CD4-positive, alpha-beta T cell treated with Interferon gamma for 1 hour (primary cell): ENCODE data around the gene CTNNA3.

Experiments used
- DNase-seq: peaks from one replicate; pipeline ENCODE4 v3.0.0-alpha.2; 2020

The CTNNA3 gene

DNA sequence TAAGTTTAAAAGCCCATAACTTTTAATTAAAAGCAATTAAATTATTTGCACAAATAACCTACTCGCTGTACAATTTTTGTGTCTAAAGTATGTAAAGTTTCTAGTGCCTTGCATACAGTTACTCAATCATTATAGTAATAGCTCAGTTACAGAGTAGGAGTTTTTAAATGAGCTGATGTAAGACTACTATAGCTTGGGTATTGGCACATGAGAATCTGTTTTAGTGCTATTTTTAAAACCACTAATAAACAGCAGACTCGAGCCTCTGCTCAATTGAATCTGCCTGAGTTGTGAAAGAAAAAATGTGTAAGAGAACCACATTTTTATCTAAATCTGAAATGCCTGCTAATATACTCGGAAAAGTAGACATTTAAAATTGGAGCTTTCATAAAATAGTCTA, 31.1 kb downstream of the CTNNA3 start:
- DNase-seq, result no peak

GRCh38 chr10:67663449-67664087, 32.4 kb downstream of the CTNNA3 start:
- no peak for DNase-seq

GRCh38 chr10:67662415-67662814, 33.6 kb downstream of the CTNNA3 start:
- DNase-seq, result no peak

DNA sequence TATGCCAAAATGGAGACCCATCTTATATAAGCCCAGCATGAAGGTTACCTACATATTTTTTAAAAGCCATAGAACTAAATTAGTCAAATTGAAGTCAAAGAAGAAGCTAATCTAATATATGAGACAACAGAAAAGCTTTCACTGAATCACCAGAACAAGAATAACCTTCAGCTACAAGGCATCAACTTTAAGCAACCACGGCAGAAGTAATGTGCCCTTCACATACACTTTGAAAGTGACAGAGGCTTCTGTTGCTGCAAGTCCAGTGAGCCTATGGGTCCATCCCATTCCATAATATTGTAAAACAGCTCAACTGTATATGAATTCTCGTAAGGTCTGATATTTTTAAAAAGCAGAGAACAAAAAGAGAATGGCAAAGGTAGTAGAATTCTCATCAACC, 36.5 kb downstream of the CTNNA3 start:
- no peak for DNase-seq

- DNase-seq, result no peak
These were observed 38.2 kb downstream of the CTNNA3 start for GRCh38 chr10:67657775-67658174.

GRCh38 chr10:67650558-67650957, 45.4 kb downstream of the CTNNA3 start:
- no peak for DNase-seq

DNA sequence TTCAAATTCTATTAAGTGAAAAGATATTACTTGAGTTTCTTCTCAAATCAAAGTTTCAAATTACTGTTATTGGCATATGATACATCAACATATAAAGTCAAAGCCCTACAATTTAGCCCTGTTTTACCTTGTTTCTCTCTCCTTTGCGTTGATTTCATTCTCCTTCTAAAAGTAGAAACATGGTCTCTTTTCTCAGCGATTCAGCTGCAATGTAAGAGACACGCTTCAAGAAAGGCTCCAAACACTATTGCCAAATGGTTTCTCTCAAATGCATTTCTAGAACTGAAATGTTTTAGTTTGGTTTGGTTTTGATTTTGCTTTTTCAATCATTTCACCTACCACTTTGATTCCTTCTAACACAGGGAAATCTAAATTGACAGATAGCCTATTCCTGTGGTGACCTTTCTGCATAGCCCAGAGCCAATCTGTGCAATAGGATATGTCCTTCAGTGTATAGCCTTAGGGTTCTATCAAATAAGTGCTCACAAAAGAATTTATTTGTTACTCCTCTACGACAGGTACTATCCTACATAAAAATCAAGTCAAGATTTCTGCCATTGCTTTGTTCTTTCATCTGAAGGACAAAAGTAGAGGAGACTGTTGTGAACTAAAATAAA, 47.3 kb downstream of the CTNNA3 start:
- no peak for DNase-seq

DNA sequence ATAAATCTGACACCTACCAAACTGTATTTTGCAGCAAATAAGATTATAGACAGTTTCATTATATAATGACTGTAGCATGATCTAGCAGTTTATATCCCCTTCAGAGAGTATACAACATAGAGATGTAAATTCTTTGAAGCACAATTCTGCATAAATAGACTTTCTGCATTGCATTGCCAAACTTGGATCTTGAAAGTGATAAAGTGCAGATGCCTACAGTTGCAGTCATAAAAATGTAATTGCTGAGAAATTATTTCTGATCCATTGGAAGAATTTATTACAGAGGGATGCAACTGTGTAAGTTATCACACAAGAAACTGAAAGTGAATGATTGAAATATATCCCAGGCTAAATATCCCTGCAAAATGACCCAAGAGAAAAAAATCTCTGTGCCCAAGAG, 65.1 kb downstream of the CTNNA3 start:
- DNase-seq, result no peak

DNA sequence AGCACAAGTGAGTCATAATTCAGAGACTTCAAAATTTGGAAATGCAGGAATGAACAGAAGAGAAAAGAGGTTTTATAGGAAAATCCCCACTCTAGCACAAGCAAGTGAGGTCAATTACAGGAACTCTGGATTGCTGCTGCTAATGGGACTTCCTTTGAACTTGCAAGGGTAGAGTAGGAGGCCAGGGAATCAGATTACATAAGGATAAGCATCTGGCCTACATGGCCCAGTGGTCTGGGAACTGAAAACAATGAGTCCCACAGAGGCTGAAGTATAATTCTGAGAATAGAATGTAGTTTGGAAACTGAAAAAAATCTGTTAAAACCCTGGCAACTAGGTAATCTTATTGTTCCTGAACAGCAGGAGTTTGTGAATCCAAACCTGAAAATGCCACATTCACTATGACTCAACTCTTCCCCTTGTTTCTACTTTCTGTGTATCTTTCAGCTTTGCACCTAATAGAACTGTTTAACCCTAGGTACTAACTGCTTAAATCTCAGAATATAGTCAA, 66.5 kb downstream of the CTNNA3 start:
- DNase-seq, result no peak

- no peak for DNase-seq
These were observed 73.0 kb downstream of the CTNNA3 start for GRCh38 chr10:67622984-67623383.

DNA sequence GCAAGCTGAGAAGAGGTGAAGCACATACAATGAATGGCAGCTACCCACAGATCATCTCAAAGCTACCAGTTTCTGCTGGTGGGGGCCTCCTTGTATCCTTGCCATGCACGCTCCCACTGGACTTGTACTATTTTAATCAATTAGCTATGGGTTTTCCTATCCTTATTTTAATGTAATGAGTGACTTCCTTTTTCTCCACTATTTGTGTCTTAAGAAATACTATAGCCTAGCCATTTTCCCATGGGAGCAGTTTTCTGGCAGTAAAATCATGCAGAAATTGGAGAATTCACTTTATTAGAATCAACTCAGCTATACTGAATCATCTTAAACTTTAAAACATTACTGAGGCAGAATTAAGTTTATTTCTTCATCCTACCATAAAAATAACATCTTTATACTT, 73.5 kb downstream of the CTNNA3 start:
- DNase-seq, result no peak

- DNase-seq, result no peak
These were observed 74.2 kb downstream of the CTNNA3 start for GRCh38 chr10:67621834-67622233.

DNA sequence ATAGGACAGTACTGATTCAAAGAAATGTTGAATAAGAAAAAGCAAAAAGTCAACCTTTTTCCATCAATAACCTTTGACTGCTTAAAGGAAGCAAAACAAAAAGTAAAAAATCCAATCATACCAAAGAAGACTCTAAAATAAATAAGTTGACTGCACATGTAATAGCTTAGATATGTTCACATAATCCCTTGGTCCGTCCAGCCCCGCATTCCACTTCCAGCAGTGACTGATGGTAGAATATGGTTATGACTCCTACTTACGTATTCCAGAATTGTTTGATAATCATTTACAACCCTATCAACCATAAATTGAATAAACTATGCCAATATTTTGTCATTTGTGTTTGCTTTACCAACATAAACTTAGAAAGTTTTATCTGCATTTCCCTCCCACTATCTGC, 77.9 kb downstream of the CTNNA3 start:
- no peak for DNase-seq

DNA sequence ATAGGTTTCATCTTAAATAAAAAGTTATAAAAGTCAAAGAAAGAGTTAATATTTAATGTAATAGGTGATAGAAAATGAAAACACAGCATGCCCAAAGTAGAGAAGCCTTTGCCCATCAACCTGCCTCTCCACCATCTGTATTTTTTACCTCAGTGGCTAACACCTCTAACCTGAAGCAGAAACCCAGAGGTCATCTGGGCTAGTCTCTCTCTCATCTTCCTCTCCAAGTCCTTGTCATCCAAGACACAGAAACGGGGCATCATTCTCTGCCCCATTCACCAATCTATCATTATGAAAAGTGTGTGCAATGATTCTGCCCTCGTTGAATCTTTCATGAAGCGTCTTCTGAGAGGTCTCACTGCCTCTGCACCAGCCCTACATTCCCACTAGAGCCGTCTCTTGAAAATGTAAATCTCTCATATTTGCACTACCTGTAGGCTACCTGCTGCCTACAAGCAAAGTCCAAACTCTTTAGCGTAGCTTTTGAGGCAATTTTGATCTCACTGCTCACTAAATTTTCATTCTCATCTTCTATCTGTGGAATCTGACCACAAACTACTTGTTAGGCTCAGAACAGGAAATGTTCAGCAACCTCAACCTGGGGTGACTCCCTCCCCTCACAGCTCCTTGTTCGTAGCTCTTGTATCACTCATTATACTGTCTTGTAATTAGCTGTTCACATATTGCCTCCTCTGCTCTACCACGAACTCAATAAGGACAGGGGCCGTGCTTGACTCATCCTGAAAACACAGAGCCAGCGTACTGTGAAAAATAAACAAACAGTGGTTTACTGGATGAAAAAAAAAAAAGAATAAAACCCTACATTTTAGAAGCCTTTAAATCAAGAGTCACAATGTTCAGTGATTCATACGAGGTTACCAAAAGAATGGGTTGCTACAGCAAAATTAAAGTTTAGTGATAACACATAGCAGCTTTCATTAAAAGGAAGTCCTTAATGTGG, 83.1 kb downstream of the CTNNA3 start:
- peak; percentile 33 for DNase-seq

DNA sequence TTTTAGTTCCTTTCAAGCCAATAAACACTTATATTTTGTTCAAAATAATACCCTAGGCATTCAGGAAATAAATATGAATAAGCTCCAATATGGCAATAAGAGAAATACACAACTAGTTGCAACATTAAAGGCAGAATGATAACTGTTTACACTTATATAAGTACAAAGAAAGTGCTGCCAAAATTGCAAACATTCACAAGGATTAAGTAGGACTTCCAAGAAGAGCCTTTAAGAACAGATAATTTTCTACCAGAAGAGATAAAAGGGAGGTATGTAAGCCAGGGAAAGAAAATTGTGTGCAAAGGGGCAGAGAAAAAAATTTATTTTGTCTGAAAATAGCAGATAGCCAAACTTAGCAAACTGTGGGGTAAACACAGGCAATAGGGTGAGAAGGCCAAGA, 83.8 kb downstream of the CTNNA3 start:
- DNase-seq, result no peak

DNA sequence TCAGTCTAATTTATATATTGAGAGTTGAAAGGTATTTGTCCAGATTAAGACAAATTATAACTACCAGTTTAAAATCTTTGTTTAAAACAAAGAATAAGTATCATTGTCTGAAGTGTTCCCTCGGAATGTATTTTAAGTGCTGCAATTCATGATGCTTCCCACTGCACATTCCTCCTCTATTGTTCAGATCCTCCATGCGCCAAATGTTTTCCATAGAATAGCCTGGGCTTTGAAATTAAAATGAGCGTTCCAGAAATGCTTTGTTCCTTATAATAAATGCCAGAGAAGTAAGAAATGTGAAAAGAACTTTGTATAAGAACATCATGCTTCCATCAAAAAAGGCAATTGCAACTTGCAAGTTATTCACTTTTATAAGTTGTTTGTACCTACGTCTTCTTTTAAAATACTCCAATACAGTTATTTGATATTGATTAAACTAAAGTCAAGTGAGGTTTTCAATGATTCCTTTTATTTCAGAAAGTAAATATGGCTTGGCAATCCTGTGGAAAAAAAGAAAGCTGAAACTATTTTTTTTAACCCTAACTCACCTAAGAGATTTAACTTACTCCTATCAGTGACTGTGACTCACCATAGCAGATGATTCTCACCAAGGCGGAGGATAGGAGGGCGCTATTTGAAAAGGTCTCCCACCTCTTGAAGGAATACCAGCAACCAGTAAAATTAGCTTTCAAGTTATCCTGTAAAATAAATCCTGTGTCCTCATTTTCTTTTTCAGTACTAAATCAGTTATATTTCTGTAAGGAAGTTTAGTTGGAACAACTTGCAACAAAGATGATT, 85.8 kb downstream of the CTNNA3 start:
- DNase-seq, result no peak

- no peak for DNase-seq
These were observed 88.0 kb downstream of the CTNNA3 start for GRCh38 chr10:67608001-67608400.

- no peak for DNase-seq
These were observed 88.5 kb downstream of the CTNNA3 start for GRCh38 chr10:67607472-67607871.

DNA sequence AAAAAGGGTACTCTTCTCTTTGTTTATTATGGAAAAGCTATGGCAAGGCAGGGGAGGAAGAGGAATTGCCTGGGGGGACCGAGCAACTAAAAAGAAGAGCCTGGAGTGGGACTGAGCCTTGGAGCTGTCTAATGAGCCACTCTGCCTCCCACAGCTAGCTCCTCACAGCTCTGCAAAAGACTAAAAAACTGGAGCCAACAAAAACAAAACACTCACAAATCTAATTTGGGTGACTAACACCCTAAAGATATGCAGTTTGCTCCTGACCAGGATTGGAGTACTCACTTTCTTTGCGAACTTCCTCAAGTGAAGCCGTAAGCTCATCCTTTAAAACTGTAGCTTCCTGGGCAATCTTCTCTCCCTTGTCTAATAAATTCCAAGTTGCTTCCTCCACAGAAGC, 89.4 kb downstream of the CTNNA3 start:
- DNase-seq, result no peak

DNA sequence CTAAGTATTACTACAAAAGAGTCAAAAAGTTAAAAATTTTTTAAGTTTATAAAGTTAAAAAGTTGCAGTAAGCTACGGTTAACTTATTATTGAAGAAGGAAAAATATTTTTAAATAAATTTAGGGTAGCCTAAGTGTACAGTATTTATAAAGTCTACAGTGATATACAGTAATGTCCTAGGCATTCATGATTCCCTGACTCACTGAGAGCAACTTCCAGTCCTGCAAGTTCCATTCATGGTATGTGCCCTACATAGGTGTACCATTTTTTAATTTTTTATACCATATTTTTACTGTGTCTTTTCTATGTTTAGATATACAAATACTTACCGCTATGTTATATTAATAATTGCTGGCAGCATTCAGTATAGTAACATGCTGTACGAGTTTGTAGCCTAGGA, 92.3 kb downstream of the CTNNA3 start:
- no peak for DNase-seq

DNA sequence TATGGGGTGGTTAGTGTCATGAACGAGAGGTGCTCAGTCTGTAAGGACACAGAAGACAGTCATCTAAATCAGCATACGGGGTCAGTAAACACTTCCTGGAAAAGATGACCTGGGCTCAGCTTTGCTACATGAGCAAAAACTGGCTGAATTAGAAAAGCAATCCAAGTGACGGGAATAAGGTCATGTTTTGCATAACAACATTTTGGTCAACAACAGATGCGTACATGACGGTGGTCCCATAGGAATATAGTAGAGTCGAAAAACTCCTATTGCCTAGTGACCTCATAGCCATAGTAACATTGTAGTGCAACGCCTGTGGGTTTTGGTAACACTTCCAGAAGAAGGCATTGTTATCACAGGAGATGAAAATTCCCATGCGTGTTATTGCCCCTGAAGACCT, 92.9 kb downstream of the CTNNA3 start:
- no peak for DNase-seq

DNA sequence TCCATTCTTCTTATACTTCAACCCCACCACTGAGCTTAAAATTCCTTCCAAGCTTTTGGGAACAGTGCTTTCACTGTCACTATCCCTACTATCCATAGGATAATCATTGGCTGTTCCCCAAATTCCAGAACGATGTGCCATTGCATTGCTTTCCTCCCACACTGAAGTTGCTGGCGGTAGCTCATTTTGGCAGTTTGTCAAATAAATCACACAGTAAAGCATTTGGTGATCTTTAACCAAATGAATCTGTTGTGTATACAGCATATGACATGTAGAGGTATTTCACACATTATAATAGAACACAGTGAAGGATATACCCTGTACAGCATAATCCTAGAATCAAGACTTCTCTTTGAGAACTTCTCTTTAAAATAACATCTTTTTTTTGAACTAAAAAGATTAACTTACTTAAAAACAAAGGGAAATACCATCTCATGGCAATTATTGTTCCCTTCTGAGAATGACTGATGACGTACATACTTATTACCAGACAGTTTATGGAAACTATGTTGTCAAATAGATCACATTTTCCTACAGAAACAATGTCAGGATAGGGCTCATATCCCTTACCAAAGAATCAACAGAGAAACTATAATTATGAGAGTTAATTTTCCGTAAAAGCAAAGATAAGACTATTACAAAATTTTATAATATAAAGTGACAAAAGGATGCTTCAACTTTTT, 93.6 kb downstream of the CTNNA3 start:
- DNase-seq, result no peak
